Muscle of arm (tissue), 12 donors: ENCODE measurements around the gene CLNK. TPM values are rescaled to one million over a fixed set of nuclear protein-coding genes. Genes with fewer than 3 reads are reported as not detected.
"Not testable (repeated sequence)": the region's sequence is repeated elsewhere in the genome, so short reads cannot be mapped to it uniquely, and the experiment has no call there.

Experiments
- DNase-seq: peaks from one replicate; pipeline ENCODE4 v3.0.0-alpha.2; 2013
- polyA plus RNA-seq, 12 donors: library from polyadenylated mRNA; unstranded; fragments of 120-200 nt; gene quantifications; one replicate each; pipeline ENCODE4 v1.2.1, GENCODE V29; 2013; ENCODE audit not compliant: insufficient read length in 12 of 12

The CLNK gene
- polyA plus RNA-seq, 12 donors: 0.07 to 0.90 (median 0.24) TPM; not detected in 2

GRCh38 chr4:10577508-10578426 lies 106.8 kb downstream of the CLNK start:
- no peak for DNase-seq

GRCh38 chr4:10577018-10577417 lies 107.5 kb downstream of the CLNK start:
- no peak for DNase-seq

- DNase-seq: no peak
Observed at GRCh38 chr4:10576236-10576635, 108.3 kb downstream of the CLNK start.

GRCh38 chr4:10575414-10575813 lies 109.2 kb downstream of the CLNK start:
- DNase-seq: no peak

- not testable (repeated sequence) for DNase-seq
Observed at GRCh38 chr4:10574553-10574952, 110.0 kb downstream of the CLNK start.

GRCh38 chr4:10571909-10572308 lies 112.7 kb downstream of the CLNK start:
- DNase-seq: no peak

- no peak for DNase-seq
Observed at GRCh38 chr4:10569491-10569890, 115.1 kb downstream of the CLNK start.

GRCh38 chr4:10567766-10568165 lies 116.8 kb downstream of the CLNK start:
- no peak for DNase-seq

- no peak for DNase-seq
Observed at GRCh38 chr4:10565166-10565780, 119.3 kb downstream of the CLNK start.

- peak; percentile 64 for DNase-seq
Observed at GRCh38 chr4:10554694-10555093, 129.9 kb downstream of the CLNK start.

- no peak for DNase-seq
Observed at GRCh38 chr4:10554121-10554520, 130.4 kb downstream of the CLNK start.

- no peak for DNase-seq
Observed at GRCh38 chr4:10552591-10553280, 131.8 kb downstream of the CLNK start.

GRCh38 chr4:10535912-10536311 lies 148.7 kb downstream of the CLNK start:
- no peak for DNase-seq

GRCh38 chr4:10534820-10535219 lies 149.7 kb downstream of the CLNK start:
- no peak for DNase-seq

- DNase-seq: no peak
Observed at GRCh38 chr4:10532155-10532554, 152.4 kb downstream of the CLNK start.

- no peak for DNase-seq
Observed at GRCh38 chr4:10530137-10530786, 154.3 kb downstream of the CLNK start.

GRCh38 chr4:10529291-10530136 lies 155.1 kb downstream of the CLNK start:
- no peak for DNase-seq

GRCh38 chr4:10527438-10527837 lies 157.1 kb downstream of the CLNK start:
- no peak for DNase-seq

- no peak for DNase-seq
Observed at GRCh38 chr4:10526429-10527222, 157.9 kb downstream of the CLNK start.

- DNase-seq: no peak
Observed at GRCh38 chr4:10524196-10524833, 160.3 kb downstream of the CLNK start.
